Ishikawa (cell line): ENCODE data around the gene TSR1.

Source experiments
- CEBPB ChIP-seq: IDR thresholded peaks from 2 replicates; pipeline ENCODE4 v1.6.1; 2012
- CREB1 ChIP-seq: IDR thresholded peaks from 2 replicates; pipeline ENCODE4 v1.6.1; 2012; ENCODE audit warnings: low read depth
- EGR1 ChIP-seq: IDR thresholded peaks from 2 replicates; pipeline ENCODE4 v1.6.1; 2012
- EP300 ChIP-seq: IDR thresholded peaks from 2 replicates; pipeline ENCODE4 v1.6.1; 2012; ENCODE audit warnings: borderline replicate concordance
- FOXM1 ChIP-seq: IDR thresholded peaks from 2 replicates; pipeline ENCODE4 v1.6.1; 2012; ENCODE audit warnings: low read depth, borderline replicate concordance
- MAX ChIP-seq: IDR thresholded peaks from 2 replicates; pipeline ENCODE4 v1.6.1; 2012
- NFIC ChIP-seq: IDR thresholded peaks from 2 replicates; pipeline ENCODE4 v1.6.1; 2012
- RAD21 ChIP-seq: IDR thresholded peaks from 2 replicates; pipeline ENCODE4 v1.6.1; 2012; ENCODE audit warnings: low read depth
- REST ChIP-seq: IDR thresholded peaks from 2 replicates; pipeline ENCODE4 v1.6.1; 2012; ENCODE audit warnings: low read depth, mild to moderate bottlenecking
- TAF1 ChIP-seq: IDR thresholded peaks from 2 replicates; pipeline ENCODE4 v1.6.1; 2012; ENCODE audit warnings: low read depth, mild to moderate bottlenecking
- TCF12 ChIP-seq: IDR thresholded peaks from 2 replicates; pipeline ENCODE4 v1.6.1; 2012; ENCODE audit warnings: low read depth
- TEAD4 ChIP-seq: IDR thresholded peaks from 2 replicates; pipeline ENCODE4 v1.6.1; 2012
- YY1 ChIP-seq: IDR thresholded peaks from 2 replicates; pipeline ENCODE4 v1.6.1; 2012; ENCODE audit warnings: low read depth
- ZBTB7A ChIP-seq: IDR thresholded peaks from 2 replicates; pipeline ENCODE4 v1.6.1; 2012; ENCODE audit warnings: low read depth
- TF ChIP-seq, protein P1 (sequence below): IDR thresholded peaks from 2 replicates; pipeline ENCODE4 v1.6.1; 2012

The TSR1 gene

DNA sequence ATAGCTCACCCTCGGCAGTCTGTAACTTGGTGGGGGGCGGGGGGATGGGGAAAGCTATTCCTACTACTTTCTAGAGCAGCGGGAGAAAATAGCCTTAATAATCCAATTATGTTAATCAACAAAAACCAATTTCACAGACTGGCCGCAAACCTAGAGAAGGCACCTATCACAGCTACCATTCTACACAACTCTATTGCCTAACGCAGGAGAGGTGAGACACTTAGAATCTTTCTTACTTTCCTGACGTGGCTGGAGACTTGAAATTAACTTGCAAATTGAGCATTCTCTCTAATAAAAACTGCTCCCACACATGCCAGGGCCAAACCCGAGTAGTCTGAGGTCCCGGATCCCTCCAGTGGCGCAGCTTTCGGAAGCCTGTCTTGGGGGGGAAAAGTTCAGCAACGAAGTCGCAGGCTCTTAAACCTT, 33.5 kb downstream of the TSR1 start:
- no peak for TF ChIP-seq ZBTB7A
- TF ChIP-seq FOXM1 = no peak
- TF ChIP-seq NFIC = no peak
- TF ChIP-seq TCF12 = no peak
- TF ChIP-seq RAD21 = no peak

- no peak for TF ChIP-seq CREB1
- no peak for TF ChIP-seq EP300
- TF ChIP-seq NFIC = no peak
- TF ChIP-seq TAF1 = no peak
- no peak for TF ChIP-seq FOXM1
Measured at GRCh38 chr17:2299756-2300155, 36.5 kb downstream of the TSR1 start.

GRCh38 chr17:2299136-2299535, 37.1 kb downstream of the TSR1 start:
- TF ChIP-seq EP300 (no peak), YY1 (no peak), TCF12 (no peak), ZBTB7A (no peak)

- TF ChIP-seq ZBTB7A (no peak), MAX (no peak), EGR1 (no peak), CREB1 (no peak), NFIC (no peak)
- TF ChIP-seq, protein P1, sequence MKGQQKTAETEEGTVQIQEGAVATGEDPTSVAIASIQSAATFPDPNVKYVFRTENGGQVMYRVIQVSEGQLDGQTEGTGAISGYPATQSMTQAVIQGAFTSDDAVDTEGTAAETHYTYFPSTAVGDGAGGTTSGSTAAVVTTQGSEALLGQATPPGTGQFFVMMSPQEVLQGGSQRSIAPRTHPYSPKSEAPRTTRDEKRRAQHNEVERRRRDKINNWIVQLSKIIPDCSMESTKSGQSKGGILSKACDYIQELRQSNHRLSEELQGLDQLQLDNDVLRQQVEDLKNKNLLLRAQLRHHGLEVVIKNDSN = no peak
Measured at GRCh38 chr17:2297023-2297422, 39.2 kb downstream of the TSR1 start.

- TF ChIP-seq MAX = no peak
Measured at GRCh38 chr17:2295575-2295974, 40.7 kb downstream of the TSR1 start.

DNA sequence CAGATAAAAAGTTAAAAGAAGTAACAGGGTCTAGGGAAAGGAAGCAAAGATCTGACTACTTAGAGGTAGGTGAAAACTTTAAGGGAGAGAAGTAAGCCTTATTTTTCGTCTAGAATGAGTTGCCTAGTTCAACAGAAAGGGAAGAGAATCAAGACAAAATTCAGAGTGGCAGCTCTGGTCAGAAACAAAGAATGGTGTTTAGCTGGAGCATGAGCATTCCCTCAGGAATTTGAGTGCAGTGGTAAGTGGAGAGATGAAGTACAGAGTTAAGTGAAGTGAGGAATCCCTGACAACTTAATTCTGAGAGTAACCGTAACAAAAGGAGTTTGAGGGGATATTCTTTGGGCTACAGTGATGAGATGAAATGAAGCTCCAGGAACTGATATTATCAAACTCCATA, 44.2 kb downstream of the TSR1 start:
- TF ChIP-seq YY1 (no peak), MAX (no peak), ZBTB7A (no peak), TAF1 (no peak), EP300 (no peak), NFIC (no peak), CREB1 (no peak), EGR1 (no peak), RAD21 (no peak), REST (no peak), TEAD4 (no peak), FOXM1 (no peak), CEBPB (no peak), TCF12 (no peak)
- TF ChIP-seq, protein P1 = no peak

DNA sequence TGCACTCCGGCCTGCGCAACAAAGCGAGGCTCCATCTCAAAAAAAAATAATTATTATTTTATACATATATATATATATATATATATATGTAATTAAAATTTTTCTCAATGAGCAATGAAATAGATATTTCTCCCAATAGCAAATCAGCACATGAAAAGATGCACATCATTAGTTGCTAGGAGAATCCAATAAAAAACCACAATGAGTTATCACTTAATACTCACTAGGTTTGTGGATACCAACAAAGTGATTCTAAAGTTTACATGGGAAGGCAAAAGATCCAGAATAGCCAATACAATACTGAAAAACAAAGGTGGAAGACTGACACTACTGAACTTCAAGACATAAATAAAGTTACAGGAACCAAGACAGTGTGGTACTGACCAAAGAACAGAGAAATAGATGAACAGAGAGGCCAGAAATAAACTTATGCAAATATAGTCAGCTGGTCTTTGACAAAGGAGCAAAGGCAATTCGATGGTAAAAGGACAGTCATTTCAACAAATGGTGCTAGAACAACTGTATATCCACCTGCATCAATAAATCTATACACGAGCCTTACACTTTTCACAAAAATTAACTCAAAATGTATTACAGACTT, 46.3 kb downstream of the TSR1 start:
- TF ChIP-seq ZBTB7A (no peak), RAD21 (no peak), EGR1 (no peak), TAF1 (no peak), CEBPB (no peak), REST (no peak), YY1 (no peak), TEAD4 (no peak), MAX (no peak), NFIC (no peak), FOXM1 (no peak)
- TF ChIP-seq, protein P1 = no peak
